HEK293 (cell line): ENCODE results near the gene CSMD2.

Experiments
- ZNF211 ChIP-seq: fragments of 450-650 bp; formaldehyde crosslinking; IDR thresholded peaks from 2 replicates; pipeline ENCODE4 v1.5.1; 2016; ENCODE audit warnings: low read depth, missing biosample characterization, missing genetic modification characterization
- ZNF585B ChIP-seq: fragments of 450-650 bp; formaldehyde crosslinking; IDR thresholded peaks from 2 replicates; pipeline ENCODE4 v1.5.1; 2016; ENCODE audit warnings: missing biosample characterization, missing genetic modification characterization
- TF ChIP-seq, protein P1 (sequence below): fragments of 450-650 bp; formaldehyde crosslinking; IDR thresholded peaks from 2 replicates; pipeline ENCODE4 v1.5.1; 2016; ENCODE audit warnings: missing biosample characterization, missing genetic modification characterization

DNA sequence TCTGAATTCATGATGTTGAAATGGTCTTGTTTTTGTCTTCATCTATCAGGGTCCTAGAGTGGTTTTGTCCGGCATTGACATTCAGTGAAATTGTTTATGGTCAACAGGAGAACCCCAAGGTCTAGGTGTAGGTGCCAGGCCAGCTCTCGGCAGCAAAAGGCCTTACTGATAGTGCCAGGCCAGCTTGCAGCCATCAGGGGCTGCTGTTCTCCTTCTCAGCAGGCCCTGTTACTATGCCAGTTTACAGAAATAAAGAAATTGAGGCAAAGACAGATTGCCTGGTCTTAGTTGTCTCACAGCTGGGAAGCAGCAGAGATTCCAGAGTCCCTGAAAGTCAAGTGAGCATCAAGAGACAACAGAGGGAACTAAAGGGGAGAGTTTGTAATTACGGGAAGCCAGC, 289.2 kb downstream of the CSMD2 start:
- TF ChIP-seq, protein P1, sequence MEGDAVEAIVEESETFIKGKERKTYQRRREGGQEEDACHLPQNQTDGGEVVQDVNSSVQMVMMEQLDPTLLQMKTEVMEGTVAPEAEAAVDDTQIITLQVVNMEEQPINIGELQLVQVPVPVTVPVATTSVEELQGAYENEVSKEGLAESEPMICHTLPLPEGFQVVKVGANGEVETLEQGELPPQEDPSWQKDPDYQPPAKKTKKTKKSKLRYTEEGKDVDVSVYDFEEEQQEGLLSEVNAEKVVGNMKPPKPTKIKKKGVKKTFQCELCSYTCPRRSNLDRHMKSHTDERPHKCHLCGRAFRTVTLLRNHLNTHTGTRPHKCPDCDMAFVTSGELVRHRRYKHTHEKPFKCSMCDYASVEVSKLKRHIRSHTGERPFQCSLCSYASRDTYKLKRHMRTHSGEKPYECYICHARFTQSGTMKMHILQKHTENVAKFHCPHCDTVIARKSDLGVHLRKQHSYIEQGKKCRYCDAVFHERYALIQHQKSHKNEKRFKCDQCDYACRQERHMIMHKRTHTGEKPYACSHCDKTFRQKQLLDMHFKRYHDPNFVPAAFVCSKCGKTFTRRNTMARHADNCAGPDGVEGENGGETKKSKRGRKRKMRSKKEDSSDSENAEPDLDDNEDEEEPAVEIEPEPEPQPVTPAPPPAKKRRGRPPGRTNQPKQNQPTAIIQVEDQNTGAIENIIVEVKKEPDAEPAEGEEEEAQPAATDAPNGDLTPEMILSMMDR (tag by site-specific recombination): no peak
- TF ChIP-seq ZNF585B (no peak), ZNF211 (tag by site-specific recombination) (no peak)
